Activated effector memory CD4-positive, alpha-beta T cell treated with Interleukin-2 at 50 U/mL for 16 hours (primary cell): Measurements from ENCODE around the gene SLC25A24.
A peak's percentile ranks its signal among the peaks of the same experiment; 100 is the strongest.
"Not testable (repeated sequence)": the region's sequence is repeated elsewhere in the genome, so short reads cannot be mapped to it uniquely, and the experiment has no call there.

ENCODE experiments used
- DNase-seq: peaks from one replicate; pipeline ENCODE4 v3.0.0-alpha.2; 2020

Gene SLC25A24

GRCh38 chr1:108133148-108133547 lies 67.0 kb downstream of the SLC25A24 start:
- DNase-seq, result not testable (repeated sequence)

- not testable (repeated sequence) for DNase-seq
These were observed 67.8 kb downstream of the SLC25A24 start for GRCh38 chr1:108132367-108132766.

DNA sequence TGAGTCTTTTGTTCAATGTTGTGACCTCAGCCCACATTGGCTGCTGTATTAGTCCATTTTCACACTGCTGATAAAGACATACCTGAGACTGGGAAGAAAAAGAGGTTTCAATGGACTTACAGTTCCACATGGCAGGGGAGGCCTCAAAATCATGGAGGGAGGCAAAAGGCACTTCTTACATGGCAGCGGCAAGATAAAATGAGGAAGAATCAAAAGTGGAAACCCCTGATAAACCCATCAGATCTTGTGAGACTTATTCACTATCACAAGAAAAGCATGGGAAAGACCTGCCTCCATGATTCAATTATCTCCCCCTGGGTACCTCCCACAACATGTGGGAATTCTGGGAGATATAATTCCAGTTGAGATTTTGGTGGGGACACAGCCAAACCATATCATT lies 68.9 kb downstream of the SLC25A24 start:
- not testable (repeated sequence) for DNase-seq

GRCh38 chr1:108130794-108131193 lies 69.3 kb downstream of the SLC25A24 start:
- DNase-seq, result no peak

- no peak for DNase-seq
These were observed 70.1 kb downstream of the SLC25A24 start for GRCh38 chr1:108129999-108130398.

DNA sequence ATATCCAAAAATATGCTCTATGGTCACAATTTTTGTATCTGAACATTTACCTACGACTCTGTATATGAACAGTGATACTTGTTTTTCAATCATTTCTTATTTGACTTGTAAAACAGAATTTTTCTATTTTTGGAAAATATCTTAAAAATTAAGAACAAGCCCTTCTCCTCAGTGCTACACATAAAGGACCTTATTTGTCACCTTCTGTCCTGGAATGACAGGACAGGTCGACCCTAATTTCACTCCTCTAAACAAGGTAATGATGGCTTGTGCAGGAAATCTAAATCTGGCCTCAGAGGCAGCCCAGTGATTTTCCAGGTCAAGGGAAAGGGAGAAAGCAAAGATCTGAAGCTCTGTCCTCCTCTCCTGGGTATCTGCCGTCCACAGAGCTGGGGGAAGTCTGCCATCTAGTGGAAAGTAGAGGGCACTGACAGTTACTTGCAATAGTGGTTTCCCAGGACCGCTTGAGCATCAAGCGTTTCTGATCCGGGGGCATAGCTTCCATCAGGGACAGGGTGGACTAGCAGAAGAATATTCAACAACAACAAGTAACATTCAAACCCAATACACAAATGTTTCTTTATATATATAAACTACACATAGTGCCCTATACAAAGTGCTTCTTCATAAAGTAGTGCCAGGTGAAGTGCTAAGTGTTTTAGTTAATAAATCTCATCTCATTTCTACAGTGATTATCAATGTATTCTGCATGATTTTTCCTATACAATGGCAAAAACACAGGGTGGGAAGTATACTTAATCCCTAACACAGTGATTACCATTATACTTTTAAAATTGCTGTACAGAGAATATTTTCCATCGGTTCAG lies 74.6 kb downstream of the SLC25A24 start:
- DNase-seq, result peak; percentile 42

DNA sequence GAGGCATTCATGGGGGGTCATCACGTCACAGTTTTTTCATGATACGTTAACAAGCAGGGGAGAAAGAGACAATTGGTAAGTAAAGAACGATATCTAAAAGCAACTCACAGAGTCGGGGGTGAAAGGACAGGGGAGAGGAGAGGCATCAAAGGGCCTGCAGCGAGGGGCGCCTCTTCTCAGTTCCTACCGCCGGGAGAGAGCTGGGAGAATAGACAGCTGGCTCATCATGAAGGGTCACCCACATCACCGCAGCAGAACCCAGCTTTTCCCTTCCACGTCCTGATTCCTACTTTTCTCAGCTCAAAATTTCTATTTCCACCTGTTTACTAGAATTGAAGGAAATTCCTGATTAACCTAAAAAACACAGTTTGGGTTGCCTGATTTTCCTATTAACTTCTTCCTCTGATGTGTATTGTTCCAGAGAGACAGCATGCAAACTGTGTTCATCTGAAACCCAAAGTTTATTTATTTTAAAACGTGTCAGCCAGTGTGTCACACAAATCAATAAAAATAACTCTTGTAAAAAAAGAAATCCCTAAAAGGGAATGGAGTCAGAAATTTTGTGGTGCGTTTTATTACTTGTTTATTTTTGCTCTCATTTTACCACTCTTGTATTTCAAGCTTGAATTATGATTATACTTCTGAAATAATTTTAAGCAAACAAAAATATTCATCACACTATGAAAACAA lies 75.4 kb downstream of the SLC25A24 start:
- no peak for DNase-seq

DNA sequence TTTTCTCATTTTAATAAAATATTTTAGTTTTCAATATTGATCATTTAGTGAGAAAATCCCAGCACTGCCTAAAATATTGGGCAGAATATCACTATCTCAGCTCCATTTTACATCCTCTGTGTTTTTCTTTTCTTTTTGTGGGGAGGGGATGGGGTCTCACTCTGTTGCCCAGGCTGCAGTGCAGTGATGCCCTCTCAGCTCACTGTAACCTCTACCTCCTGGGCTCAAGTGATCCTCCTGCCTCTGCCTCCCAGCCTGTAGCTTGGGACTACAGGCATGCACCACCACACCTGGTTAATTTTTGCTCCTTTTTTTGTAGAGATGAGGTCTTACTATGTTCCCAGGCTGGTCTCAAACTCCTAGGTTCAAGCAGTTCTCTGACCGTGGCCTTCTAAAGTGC lies 76.1 kb downstream of the SLC25A24 start:
- no peak for DNase-seq

GRCh38 chr1:108121358-108122143 lies 78.6 kb downstream of the SLC25A24 start:
- DNase-seq, result no peak

- DNase-seq, result no peak
These were observed 80.0 kb downstream of the SLC25A24 start for GRCh38 chr1:108120163-108120562.

- no peak for DNase-seq
These were observed 80.6 kb downstream of the SLC25A24 start for GRCh38 chr1:108119500-108119899.

DNA sequence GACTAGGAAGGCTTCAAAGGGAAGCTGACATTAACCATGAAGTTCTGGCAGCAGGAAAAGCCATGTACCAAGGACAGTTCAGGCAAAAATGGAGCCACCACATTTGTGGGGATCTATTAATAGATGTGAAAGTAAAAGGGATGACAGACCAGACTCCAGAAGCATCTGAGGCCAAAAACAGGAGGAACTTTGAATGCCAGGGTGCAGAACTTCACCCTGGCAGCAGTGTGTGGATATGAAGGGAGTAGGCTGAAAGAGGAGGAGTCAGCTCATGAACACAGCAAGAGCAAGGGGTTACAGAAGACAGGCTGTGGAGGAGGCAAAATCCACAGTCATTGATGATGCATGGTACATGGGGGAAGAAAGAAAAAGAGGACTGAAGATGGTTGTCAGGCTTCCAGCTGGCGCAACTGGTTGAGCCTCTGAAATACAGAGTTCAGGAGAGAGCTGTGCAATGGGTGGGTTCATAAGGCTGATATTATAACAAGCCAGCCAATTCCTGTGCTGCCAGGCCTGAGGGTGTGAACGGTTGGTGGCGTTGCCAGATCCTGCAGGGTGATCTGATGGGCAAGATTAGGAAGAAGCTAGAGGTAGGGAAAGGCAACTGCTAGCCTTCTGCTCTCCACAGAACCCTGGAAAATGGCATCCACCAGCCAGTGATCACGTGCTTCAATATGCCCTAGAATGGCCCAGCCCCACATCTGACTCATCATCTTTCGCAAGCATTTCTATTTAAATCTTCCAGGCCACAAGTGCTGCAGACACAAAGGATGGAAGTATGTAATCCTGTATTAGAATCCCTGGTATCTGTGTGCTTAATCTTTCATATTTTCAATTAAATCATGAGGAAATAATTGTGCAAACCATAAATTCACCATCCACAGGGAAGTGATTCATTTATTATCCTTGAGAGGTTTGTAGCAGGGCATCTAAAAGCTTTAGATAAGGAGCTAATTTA lies 81.9 kb downstream of the SLC25A24 start:
- DNase-seq, result no peak

DNA sequence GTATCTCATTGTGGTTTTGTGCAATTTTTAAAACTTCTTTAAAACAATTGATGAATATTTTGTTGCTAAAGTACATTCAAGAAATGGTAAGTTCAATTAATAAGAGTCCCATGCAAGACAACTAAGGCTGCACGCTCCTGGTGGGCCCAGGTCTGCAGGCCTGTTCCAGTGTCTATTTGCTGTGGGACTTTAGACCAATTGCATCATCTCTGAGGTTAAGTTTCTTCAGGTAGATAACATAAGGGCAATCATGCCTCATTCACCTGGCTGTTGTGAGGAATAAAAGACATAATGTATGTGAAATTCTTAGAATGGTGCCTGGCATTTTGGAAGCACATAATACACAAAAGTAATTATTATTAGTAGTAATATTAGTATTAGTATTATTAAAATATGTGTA lies 82.9 kb downstream of the SLC25A24 start:
- DNase-seq, result no peak

DNA sequence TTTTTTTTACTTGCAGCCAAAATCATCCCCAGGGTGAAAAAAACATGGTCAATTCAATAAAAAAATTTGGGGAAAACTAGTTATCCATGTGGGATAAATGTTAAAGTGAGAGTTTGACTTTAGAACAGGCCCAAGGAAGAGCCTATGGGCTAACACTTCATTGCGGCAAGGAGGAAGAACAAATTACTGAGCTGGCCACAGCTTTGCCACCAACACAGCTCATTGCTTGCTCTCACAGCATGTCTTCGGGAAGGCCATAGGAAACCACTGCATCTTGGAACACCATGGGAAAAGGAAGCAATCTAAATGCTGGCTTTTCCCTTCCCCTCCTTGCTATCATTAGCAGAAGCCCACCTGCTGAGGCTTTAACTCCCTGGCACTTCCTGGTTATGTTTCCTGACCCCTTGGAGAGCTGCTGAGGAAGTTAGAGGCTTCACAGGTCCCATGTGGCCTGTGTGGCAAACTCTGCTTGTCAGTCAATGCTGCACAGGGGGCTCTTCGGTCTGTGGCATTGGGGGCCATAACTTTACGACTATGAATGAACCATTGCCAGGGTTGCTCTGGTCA lies 86.0 kb downstream of the SLC25A24 start:
- DNase-seq, result no peak

GRCh38 chr1:108113496-108113895 lies 86.6 kb downstream of the SLC25A24 start:
- DNase-seq, result no peak

GRCh38 chr1:108109295-108109973 lies 90.7 kb downstream of the SLC25A24 start:
- DNase-seq, result no peak

GRCh38 chr1:108108119-108108518 lies 92.0 kb downstream of the SLC25A24 start:
- DNase-seq, result no peak

DNA sequence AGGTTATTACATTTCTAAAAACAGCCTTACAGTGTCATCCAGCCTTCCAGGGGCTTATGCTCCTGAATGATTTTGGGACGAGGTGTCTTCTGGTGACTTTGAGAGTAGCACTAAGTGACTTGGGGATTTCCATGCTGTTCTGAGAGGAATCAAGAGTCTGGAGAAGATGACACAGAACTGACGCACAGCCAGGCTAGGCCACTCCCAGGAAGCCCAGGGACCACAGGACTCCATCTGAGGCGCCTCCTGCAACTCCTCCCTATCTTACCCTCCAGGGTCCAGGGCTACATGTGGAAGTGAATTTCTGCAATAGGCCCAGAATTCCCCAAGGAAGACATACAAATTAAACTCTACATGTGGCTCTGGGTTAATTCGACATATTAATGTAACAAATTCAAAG lies 92.5 kb downstream of the SLC25A24 start:
- no peak for DNase-seq

GRCh38 chr1:108106775-108107174 lies 93.4 kb downstream of the SLC25A24 start:
- no peak for DNase-seq

GRCh38 chr1:108100148-108100547 lies 100.0 kb downstream of the SLC25A24 start:
- no peak for DNase-seq

- no peak for DNase-seq
These were observed 103.1 kb downstream of the SLC25A24 start for GRCh38 chr1:108097018-108097417.
